GM19397 (cell line): ENCODE results near the gene SEMA5A.

ENCODE experiments used
- ATAC-seq: cut with Tn5 transposase; IDR thresholded peaks from one replicate; pipeline ENCODE4 v1.9.1; 2021; ENCODE audit warnings: mild to moderate bottlenecking, moderate library complexity; ENCODE audit not compliant: unreplicated experiment

SEMA5A gene

DNA sequence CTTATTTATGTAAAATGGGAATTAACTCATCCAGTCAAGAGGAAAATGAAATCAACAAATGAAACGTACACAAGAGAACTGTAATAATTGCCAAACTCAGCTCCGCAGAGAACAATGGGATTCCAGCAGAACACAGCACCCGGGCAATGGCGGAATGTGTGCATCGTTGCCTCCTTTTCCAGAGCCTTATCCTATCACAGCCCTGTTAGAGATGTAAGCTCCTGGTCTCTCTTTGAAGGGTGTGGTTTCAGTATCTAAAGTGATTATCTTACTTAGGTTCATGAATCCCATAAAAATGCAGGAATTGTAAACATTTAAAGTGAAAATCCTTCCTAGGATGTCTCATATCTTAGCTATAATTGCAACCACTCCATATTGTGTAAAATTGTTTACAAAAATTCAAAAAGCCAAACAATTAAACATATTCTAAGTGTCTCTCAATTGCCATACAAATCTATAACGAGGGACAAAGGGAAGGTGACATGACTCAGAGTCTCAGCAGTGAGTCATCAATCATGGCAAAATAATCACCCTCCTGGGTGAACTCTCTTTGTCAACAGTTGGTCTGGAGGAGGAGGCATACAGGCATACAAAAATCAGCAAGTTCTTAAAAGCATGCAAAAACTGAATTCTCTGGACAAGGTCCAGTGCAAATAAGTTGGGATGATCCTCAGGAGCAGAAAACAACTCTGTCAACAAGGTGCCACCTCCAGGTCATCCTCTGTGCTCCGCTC lies 22.6 kb downstream of the SEMA5A start:
- ATAC-seq: no peak

- no peak for ATAC-seq
Measured at GRCh38 chr5:9519537-9519936, 26.3 kb downstream of the SEMA5A start.

DNA sequence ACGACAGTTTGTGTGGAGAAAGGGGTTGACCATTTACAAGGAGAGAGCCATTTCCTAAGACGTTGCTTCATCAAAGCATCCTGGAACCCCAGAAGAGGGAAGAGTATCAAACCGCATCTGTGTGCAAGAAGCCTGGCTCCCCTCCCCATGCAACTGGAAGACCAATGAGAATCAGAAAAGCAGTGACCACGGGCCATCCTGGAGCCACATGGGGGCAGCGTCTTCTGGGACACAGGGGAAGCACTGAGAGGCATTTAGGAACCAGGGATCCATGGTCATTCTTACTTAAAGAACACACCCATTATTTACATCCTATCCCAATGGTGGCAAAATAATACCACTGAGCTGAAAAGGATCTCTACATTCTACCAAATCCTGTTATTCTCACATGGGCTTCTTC lies 29.3 kb downstream of the SEMA5A start:
- ATAC-seq: no peak

GRCh38 chr5:9515436-9515835 lies 30.4 kb downstream of the SEMA5A start:
- ATAC-seq: no peak

GRCh38 chr5:9514968-9515367 lies 30.9 kb downstream of the SEMA5A start:
- ATAC-seq: no peak

DNA sequence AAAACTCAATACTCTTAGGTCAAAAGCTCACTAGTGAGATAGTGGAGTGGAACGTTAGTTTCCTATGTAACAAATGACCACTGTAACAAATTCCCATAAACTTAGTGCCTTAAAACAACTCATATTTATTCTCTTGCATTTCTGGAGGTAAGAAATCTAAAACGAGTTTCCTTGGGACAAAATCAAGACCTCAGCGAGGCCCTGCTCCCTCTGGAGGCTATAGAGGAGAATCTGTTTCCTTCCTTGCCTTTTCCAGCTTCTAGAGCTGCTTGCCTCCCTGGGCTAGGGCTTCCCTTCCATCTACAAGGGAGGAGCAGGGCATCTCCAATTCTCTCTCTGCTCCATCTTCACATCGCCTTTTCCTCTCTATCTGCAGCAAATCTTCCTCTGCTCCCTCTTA lies 32.0 kb downstream of the SEMA5A start:
- ATAC-seq: no peak

GRCh38 chr5:9512457-9512856 lies 33.4 kb downstream of the SEMA5A start:
- ATAC-seq: no peak

DNA sequence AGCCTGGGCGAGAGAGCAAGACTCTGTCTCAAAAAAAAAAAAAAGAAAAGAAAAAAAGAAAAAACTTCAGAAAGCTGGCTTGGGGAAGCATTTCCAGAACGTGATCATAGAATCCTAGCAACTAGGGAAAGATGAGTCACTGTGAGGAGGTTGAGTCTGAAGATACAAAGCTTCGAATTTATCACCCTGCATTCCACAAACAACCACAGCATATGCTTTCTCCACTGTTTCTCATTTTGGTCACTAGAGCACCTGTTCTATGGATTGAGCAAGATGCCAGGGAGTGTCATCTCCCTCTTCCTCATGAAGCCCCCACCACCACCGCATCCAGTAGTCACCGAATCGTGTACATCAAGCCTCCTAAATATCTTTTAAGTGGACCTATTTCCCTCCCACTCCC lies 37.9 kb downstream of the SEMA5A start:
- no peak for ATAC-seq

GRCh38 chr5:9505225-9505624 lies 40.6 kb downstream of the SEMA5A start:
- no peak for ATAC-seq

DNA sequence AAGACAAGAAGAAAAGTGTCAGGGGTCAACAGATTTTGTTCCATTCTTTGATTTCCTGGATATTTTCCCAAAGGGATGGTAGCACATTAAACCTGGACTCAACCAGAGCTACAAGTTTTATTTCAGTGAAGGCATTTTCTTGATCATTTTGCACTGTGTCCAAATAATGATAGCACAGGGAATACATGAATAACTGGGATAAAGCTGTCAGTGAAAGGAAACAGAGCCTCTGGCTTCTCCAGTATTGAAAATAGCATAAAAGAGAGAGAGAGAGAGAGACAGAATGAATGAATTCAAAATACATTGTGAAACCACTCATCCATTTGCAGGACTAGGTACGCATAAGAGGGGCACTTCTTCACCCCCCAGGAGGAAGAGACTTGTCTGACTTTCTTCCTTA lies 43.0 kb downstream of the SEMA5A start:
- no peak for ATAC-seq

DNA sequence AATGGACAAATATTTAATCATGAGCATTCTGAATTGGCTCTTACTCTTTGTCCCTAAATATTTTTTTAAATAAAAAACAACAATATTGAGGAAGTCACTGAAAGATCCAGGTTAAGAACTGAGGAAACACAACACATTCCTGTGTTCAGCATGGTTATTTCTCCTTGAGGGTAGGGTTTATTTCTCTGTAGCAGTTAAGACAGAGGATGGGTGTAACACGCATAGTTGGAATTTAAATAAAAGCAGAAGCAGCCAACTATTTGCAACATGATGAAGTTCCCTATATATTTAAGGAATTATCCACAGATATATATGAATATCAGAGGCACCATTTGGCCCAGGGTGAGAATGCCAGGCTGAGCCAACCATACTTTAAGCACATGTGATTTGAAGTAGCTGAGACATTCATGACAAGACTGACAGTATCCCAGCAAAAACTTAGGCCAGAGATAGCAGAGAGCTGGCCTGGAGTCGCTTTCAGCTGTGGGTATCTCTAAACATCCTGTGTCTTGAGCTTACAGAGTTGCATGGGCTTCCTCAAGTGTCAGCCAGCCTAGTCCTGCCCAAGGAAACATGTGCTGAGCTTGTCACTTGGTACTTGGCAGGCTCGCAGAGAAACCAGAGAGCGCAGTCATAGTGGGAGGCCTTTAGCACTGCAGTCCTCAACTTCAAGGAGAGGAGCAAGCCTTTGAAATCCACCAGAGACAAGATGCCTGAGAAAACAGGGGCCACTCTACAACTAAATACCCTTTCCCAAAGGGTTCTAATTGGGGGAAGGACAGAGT lies 43.6 kb downstream of the SEMA5A start:
- no peak for ATAC-seq

- ATAC-seq: no peak
Measured at GRCh38 chr5:9500625-9501024, 45.2 kb downstream of the SEMA5A start.

DNA sequence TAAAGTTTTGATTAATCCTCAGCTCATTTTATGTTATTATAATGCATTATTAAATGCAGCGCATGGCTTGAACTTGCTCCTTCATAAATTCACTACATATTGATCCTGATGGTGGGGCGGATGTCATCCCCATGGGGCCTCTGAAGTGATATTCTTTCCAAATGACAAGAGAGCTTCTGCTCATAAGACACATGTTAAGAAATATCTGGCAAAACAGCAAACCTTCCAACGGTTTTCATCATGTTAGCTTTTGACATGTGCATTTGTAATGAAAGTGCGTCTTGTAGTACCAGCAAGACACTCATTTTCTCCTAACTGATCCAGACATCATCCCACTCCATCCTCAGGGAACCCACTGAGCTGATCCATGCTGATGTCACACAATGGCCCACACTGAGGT lies 45.7 kb downstream of the SEMA5A start:
- no peak for ATAC-seq

- no peak for ATAC-seq
Measured at GRCh38 chr5:9499498-9499876, 46.4 kb downstream of the SEMA5A start.

DNA sequence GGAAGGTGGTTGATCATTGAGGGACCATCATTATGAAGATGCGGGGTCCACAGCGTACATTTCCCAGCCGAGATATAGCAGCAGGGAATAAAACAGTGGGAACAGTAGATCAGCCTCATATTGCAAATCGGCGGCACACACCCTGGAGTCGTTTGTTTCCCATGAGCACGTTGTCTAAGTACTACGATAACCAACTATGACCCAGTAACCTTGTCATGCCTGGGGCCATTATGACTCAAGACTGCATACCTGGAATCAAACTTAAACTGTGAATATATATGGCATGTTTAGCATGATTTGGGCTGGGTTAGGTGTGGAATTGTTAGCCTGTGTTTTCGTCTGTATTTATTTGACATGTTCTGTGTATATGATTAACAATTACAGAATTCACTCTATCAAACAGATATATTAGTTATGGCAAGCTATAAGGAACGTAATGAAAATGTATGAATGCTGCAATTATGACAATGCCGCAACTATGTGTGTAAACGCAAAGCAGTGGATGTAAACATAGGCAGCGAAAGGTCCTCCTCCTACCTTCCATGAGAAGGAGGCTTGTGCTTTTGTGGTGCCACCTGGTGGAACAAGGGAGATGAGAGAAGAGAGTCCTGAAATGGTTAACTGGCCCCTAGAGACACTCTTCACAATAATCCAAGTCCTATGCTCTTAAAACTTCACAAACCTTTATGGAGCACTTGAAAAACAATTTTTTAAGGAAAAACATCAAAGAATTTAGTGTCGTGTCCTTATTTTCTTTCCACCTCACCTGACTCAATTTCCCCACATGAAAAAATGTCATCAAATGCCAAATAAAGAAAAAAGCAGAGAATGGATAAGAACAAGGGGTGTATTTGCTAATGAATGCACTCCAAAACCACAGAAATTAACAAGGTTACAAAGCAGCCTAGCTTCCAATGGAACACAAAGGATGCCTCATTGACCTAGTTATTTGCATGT lies 47.1 kb downstream of the SEMA5A start:
- ATAC-seq: no peak

GRCh38 chr5:9497347-9497746 lies 48.5 kb downstream of the SEMA5A start:
- no peak for ATAC-seq

GRCh38 chr5:9496801-9497200 lies 49.1 kb downstream of the SEMA5A start:
- ATAC-seq: no peak

GRCh38 chr5:9495121-9495520 lies 50.8 kb downstream of the SEMA5A start:
- ATAC-seq: no peak

DNA sequence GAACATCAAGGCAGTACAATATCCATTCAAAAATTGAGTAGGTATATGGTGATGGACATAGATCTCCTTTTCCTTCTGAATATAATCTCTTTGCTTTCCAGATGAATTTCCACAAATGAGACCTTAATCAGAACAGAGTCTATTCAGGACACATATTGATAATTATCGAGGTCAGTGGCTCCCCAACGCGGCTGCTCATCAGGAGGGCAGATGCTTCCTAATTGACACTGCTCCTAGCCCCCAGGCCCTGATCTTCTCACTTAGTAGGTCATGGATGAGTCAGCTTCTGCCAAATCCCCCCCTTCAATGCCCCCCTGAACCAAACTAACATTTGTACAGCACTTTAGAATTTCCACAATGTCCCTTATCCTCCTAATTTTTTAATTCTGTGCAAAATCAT lies 51.6 kb downstream of the SEMA5A start:
- ATAC-seq: no peak

GRCh38 chr5:9490494-9491097 lies 55.3 kb downstream of the SEMA5A start:
- no peak for ATAC-seq

DNA sequence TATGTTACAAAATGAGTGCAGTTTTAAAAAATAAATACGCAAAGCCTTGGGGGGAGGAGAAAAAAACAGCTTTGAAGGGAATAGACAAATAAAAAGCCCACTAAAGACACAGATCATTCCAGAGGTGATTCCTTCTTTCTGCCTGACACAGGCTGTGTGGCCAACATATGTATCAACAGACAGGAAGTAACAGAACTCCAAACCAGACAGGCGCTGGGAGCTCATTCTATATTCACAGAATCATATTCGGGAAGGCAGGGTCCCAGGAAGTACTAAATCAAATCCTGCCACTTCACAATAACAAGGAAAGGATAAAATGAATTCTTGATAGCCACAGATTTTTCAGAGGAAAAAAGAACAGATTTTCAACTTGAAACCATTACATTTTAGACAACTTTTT lies 62.1 kb downstream of the SEMA5A start:
- no peak for ATAC-seq
